ENCODE results near the gene S100A6. TPM values are rescaled to one million over a fixed set of nuclear protein-coding genes. Genes with fewer than 3 reads are reported as not detected.
"Not testable (repeated sequence)": the region's sequence is repeated elsewhere in the genome, so short reads cannot be mapped to it uniquely, and the experiment has no call there.

The S100A6 gene
- 322 TPM for total RNA-seq
- polyA plus RNA-seq = 1,706 TPM

GRCh38 chr1:153535242-153536011 lies at the start of gene S100A6:
S100A6 (minus strand) TSS chr1:153535991; CDS start chr1:153535339, 652 bp downstream.
- Histone ChIP-seq H3K36me3 (ENCODE audit: insufficient read depth) (no peaks in the 10 kb centered on the region), H3K4me1 (ENCODE audit: insufficient read depth) (no peaks in the 10 kb centered on the region), H3K27ac (ENCODE audit: low read depth) (peak within 1 kb of the TSS; percentile 98), H3K4me3 (ENCODE audit: low read depth, low read length) (peak within 1 kb of the TSS; percentile 48)
- WGBS = 10% methylated on average over 18 of the region's 18 CpGs
- DNase-seq (ENCODE audit: extremely low spot score) = no peak

GRCh38 chr1:153585006-153585405 lies 49.2 kb upstream of the S100A6 start:
- Histone ChIP-seq H3K4me1 (ENCODE audit: insufficient read depth) (no peaks in the 10 kb centered on the region), H3K36me3 (ENCODE audit: insufficient read depth) (no peaks in the 10 kb centered on the region), H3K27ac (ENCODE audit: low read depth) (no peak overlapping the region), H3K4me3 (ENCODE audit: low read depth, low read length) (no peak overlapping the region)
- DNase-seq (ENCODE audit: extremely low spot score) = no peak
- WGBS = 89% methylated on average over 1 of the region's 1 CpG

GRCh38 chr1:153583976-153584375 lies 48.2 kb upstream of the S100A6 start:
- WGBS = 85% methylated on average over 2 of the region's 2 CpGs

GRCh38 chr1:153583514-153583913 lies 47.7 kb upstream of the S100A6 start:
- WGBS = 91% methylated on average over 3 of the region's 3 CpGs
- not testable (repeated sequence) for H3K4me3 ChIP-seq (ENCODE audit: low read depth, low read length); DNase-seq (ENCODE audit: extremely low spot score); H3K36me3 ChIP-seq (ENCODE audit: insufficient read depth); H3K4me1 ChIP-seq (ENCODE audit: insufficient read depth); H3K27ac ChIP-seq (ENCODE audit: low read depth)

More at GRCh38 chr1:153583976-153584375, 48.2 kb upstream of the S100A6 start:
- H3K4me3 ChIP-seq (ENCODE audit: low read depth, low read length) = no peak overlapping the region
- H3K4me1 ChIP-seq (ENCODE audit: insufficient read depth) = no peaks in the 10 kb centered on the region
- no peaks in the 10 kb centered on the region for H3K36me3 ChIP-seq (ENCODE audit: insufficient read depth)
- no peak for DNase-seq (ENCODE audit: extremely low spot score)
- no peak overlapping the region for H3K27ac ChIP-seq (ENCODE audit: low read depth)

- H3K36me3 ChIP-seq (ENCODE audit: insufficient read depth); H3K4me3 ChIP-seq (ENCODE audit: low read depth, low read length); H3K4me1 ChIP-seq (ENCODE audit: insufficient read depth); DNase-seq (ENCODE audit: extremely low spot score); H3K27ac ChIP-seq (ENCODE audit: low read depth): not testable (repeated sequence)
- 93% methylated on average over 32 of the region's 34 CpGs for WGBS
Observed at GRCh38 chr1:153582836-153583235, 47.0 kb upstream of the S100A6 start.

- 91% methylated on average over 3 of the region's 3 CpGs for WGBS
- DNase-seq (ENCODE audit: extremely low spot score) = no peak
Observed at GRCh38 chr1:153578936-153579335, 43.1 kb upstream of the S100A6 start.

GRCh38 chr1:153578490-153578889 lies 42.7 kb upstream of the S100A6 start:
- Histone ChIP-seq H3K4me1 (ENCODE audit: insufficient read depth) (no peaks in the 10 kb centered on the region), H3K4me3 (ENCODE audit: low read depth, low read length) (no peak overlapping the region), H3K27ac (ENCODE audit: low read depth) (no peak overlapping the region), H3K36me3 (ENCODE audit: insufficient read depth) (no peaks in the 10 kb centered on the region)
- no peak for DNase-seq (ENCODE audit: extremely low spot score)

More at GRCh38 chr1:153578936-153579335, 43.1 kb upstream of the S100A6 start:
- Histone ChIP-seq H3K36me3 (ENCODE audit: insufficient read depth) (no peaks in the 10 kb centered on the region), H3K4me3 (ENCODE audit: low read depth, low read length) (no peak overlapping the region), H3K4me1 (ENCODE audit: insufficient read depth) (no peaks in the 10 kb centered on the region), H3K27ac (ENCODE audit: low read depth) (no peak overlapping the region)

GRCh38 chr1:153577624-153578051 lies 41.8 kb upstream of the S100A6 start:
- 68% methylated on average over 9 of the region's 9 CpGs for WGBS
- no peak for DNase-seq (ENCODE audit: extremely low spot score)

GRCh38 chr1:153577138-153577537 lies 41.3 kb upstream of the S100A6 start:
- WGBS = 71% methylated on average over 4 of the region's 4 CpGs
- Histone ChIP-seq H3K4me3 (ENCODE audit: low read depth, low read length) (no peak overlapping the region), H3K36me3 (ENCODE audit: insufficient read depth) (no peaks in the 10 kb centered on the region), H3K4me1 (ENCODE audit: insufficient read depth) (no peaks in the 10 kb centered on the region), H3K27ac (ENCODE audit: low read depth) (no peak overlapping the region)
- DNase-seq (ENCODE audit: extremely low spot score) = no peak

More at GRCh38 chr1:153577624-153578051, 41.8 kb upstream of the S100A6 start:
- H3K27ac ChIP-seq (ENCODE audit: low read depth) = no peak overlapping the region
- H3K4me1 ChIP-seq (ENCODE audit: insufficient read depth) = no peaks in the 10 kb centered on the region
- no peak overlapping the region for H3K4me3 ChIP-seq (ENCODE audit: low read depth, low read length)
- H3K36me3 ChIP-seq (ENCODE audit: insufficient read depth) = no peaks in the 10 kb centered on the region

- WGBS = 83% methylated on average over 10 of the region's 10 CpGs
- H3K4me3 ChIP-seq (ENCODE audit: low read depth, low read length); DNase-seq (ENCODE audit: extremely low spot score): not testable (repeated sequence)
Observed at GRCh38 chr1:153575497-153575896, 39.7 kb upstream of the S100A6 start.

GRCh38 chr1:153575081-153575491 lies 39.3 kb upstream of the S100A6 start:
- not testable (repeated sequence) for H3K4me1 ChIP-seq (ENCODE audit: insufficient read depth); H3K36me3 ChIP-seq (ENCODE audit: insufficient read depth); H3K4me3 ChIP-seq (ENCODE audit: low read depth, low read length); DNase-seq (ENCODE audit: extremely low spot score); H3K27ac ChIP-seq (ENCODE audit: low read depth)
- WGBS = 88% methylated on average over 35 of the region's 35 CpGs

More at GRCh38 chr1:153575497-153575896, 39.7 kb upstream of the S100A6 start:
- not testable (repeated sequence) for H3K27ac ChIP-seq (ENCODE audit: low read depth); H3K36me3 ChIP-seq (ENCODE audit: insufficient read depth); H3K4me1 ChIP-seq (ENCODE audit: insufficient read depth)

GRCh38 chr1:153573351-153573750 lies 37.6 kb upstream of the S100A6 start:
- H3K27ac ChIP-seq (ENCODE audit: low read depth) = no peak overlapping the region
- H3K36me3 ChIP-seq (ENCODE audit: insufficient read depth) = no peaks in the 10 kb centered on the region
- H3K4me1 ChIP-seq (ENCODE audit: insufficient read depth) = no peaks in the 10 kb centered on the region
- no peak overlapping the region for H3K4me3 ChIP-seq (ENCODE audit: low read depth, low read length)
- WGBS = 80% methylated on average over 3 of the region's 3 CpGs
- DNase-seq (ENCODE audit: extremely low spot score) = no peak

GRCh38 chr1:153572569-153573015 lies 36.8 kb upstream of the S100A6 start:
- DNase-seq (ENCODE audit: extremely low spot score) = peak; percentile 39
- Histone ChIP-seq H3K4me1 (ENCODE audit: insufficient read depth) (no peaks in the 10 kb centered on the region), H3K36me3 (ENCODE audit: insufficient read depth) (no peaks in the 10 kb centered on the region), H3K27ac (ENCODE audit: low read depth) (no peak overlapping the region), H3K4me3 (ENCODE audit: low read depth, low read length) (no peak overlapping the region)
- 16% methylated on average over 3 of the region's 3 CpGs for WGBS

GRCh38 chr1:153571706-153572105 lies 35.9 kb upstream of the S100A6 start:
- Histone ChIP-seq H3K4me1 (ENCODE audit: insufficient read depth) (no peaks in the 10 kb centered on the region), H3K36me3 (ENCODE audit: insufficient read depth) (no peaks in the 10 kb centered on the region), H3K27ac (ENCODE audit: low read depth) (no peak overlapping the region), H3K4me3 (ENCODE audit: low read depth, low read length) (no peak overlapping the region)
- 74% methylated on average over 7 of the region's 7 CpGs for WGBS
- no peak for DNase-seq (ENCODE audit: extremely low spot score)
